IMR-90 (cell line): ENCODE measurements around the gene ARL5C. TPM values are rescaled to one million over a fixed set of nuclear protein-coding genes. Genes with fewer than 3 reads are reported as not detected.

ENCODE experiments used
- ATAC-seq: fragments of 200-7000 bp; cut with Tn5 transposase; 2 replicates; pipeline ENCODE4 v1.9.1; 2020; ENCODE audit warnings: low read depth, mild to moderate bottlenecking, moderate library complexity
- BruUV-seq: library from RNA; stranded (reverse); fragments of 400-500 nt; replicated peaks from 2 replicates; lab custom pipeline; 2021; lab: Mats Ljungman, UMichigan
- CTCF ChIA-PET: fragments of 300-600 bp; formaldehyde crosslinking; extraction: SDS; loops from one replicate; lab custom pipeline; 2021; ENCODE audit warnings: antibody characterized with exemption; lab: Yijun Ruan, JAX
- POLR2A ChIA-PET: fragments of 300-600 bp; sonication (Branson Sonifier 250); formaldehyde crosslinking; loops from one replicate; lab custom pipeline; 2022; ENCODE audit warnings: antibody characterized with exemption; ENCODE audit not compliant: unreplicated experiment; lab: Charles Lee
- DNase-seq: peaks from one replicate; pipeline ENCODE4 v3.0.0; 2013
- H2AFZ ChIP-seq: replicated peaks from 2 replicates; pipeline ENCODE3; 2013; ENCODE audit warnings: low read length, mild to moderate bottlenecking; ENCODE audit not compliant: poor library complexity
- H2AK5ac ChIP-seq: 2 replicates; pipeline ENCODE4 v1.6.1; 2013; ENCODE audit warnings: low read depth, low read length, inconsistent platforms
- H2AK9ac ChIP-seq: replicated peaks from 2 replicates; pipeline ENCODE3; 2013; ENCODE audit warnings: mild to moderate bottlenecking, low read depth, low read length, moderate library complexity; ENCODE audit not compliant: poor library complexity
- H2BK120ac ChIP-seq: 2 replicates; pipeline ENCODE4 v1.6.1; 2013; ENCODE audit warnings: low read depth, low read length, inconsistent platforms
- H2BK15ac ChIP-seq: 3 replicates; pipeline ENCODE4 v1.6.1; 2013; ENCODE audit warnings: low read depth, low read length, inconsistent platforms
- H2BK20ac ChIP-seq: 2 replicates; pipeline ENCODE4 v1.6.1; 2013; ENCODE audit warnings: low read depth, mild to moderate bottlenecking, inconsistent platforms, low read length, moderate library complexity
- H2BK5ac ChIP-seq: 2 replicates; pipeline ENCODE4 v1.6.1; 2013; ENCODE audit warnings: mild to moderate bottlenecking, low read depth, low read length, inconsistent platforms; ENCODE audit not compliant: poor library complexity, severe bottlenecking
- H3K14ac ChIP-seq: replicated peaks from 2 replicates; pipeline ENCODE4 v1.6.1; 2013; ENCODE audit warnings: low read depth, low read length, inconsistent platforms
- H3K18ac ChIP-seq: 2 replicates; pipeline ENCODE4 v1.6.1; 2013; ENCODE audit warnings: low read depth, low read length, control low read depth
- H3K23ac ChIP-seq: 2 replicates; pipeline ENCODE4 v1.6.1; 2013; ENCODE audit warnings: low read depth, low read length, inconsistent platforms
- H3K27ac ChIP-seq: 2 replicates; pipeline ENCODE4 v1.5.1; 2013; ENCODE audit warnings: mild to moderate bottlenecking, control low read depth, low read length; ENCODE audit not compliant: insufficient read depth
- H3K27me3 ChIP-seq: 2 replicates; pipeline ENCODE4 v1.6.1; 2013; ENCODE audit warnings: low read length; ENCODE audit not compliant: control insufficient read depth, insufficient read depth
- H3K36me3 ChIP-seq: 2 replicates; pipeline ENCODE4 v1.6.1; 2013; ENCODE audit warnings: low read length, mixed read lengths; ENCODE audit not compliant: control insufficient read depth, insufficient read depth
- H3K4ac ChIP-seq: 2 replicates; pipeline ENCODE4 v1.6.1; 2013; ENCODE audit warnings: low read depth, low read length, inconsistent platforms
- H3K4me1 ChIP-seq: 2 replicates; pipeline ENCODE4 v1.6.1; 2013; ENCODE audit warnings: low read length, mixed read lengths; ENCODE audit not compliant: control insufficient read depth, insufficient read depth
- H3K4me2 ChIP-seq: 2 replicates; pipeline ENCODE4 v1.6.1; 2013; ENCODE audit warnings: low read depth, mild to moderate bottlenecking, control low read depth, low read length, moderate library complexity
- H3K4me3 ChIP-seq: 2 replicates; pipeline ENCODE4 v1.5.1; 2013; ENCODE audit warnings: low read depth, mild to moderate bottlenecking, control low read depth, low read length, moderate library complexity; ENCODE audit not compliant: insufficient read depth
- H3K56ac ChIP-seq: 2 replicates; pipeline ENCODE4 v1.6.1; 2013; ENCODE audit warnings: low read length, inconsistent platforms; ENCODE audit not compliant: insufficient read depth; ENCODE audit errors: extremely low read depth
- H3K79me1 ChIP-seq, 2 experiments: 2 replicates each; pipeline ENCODE4 v1.6.1; 2013; ENCODE audit warnings: low read length in 2 of 2, inconsistent platforms in 1 of 2, low read depth in 1 of 2
- H3K9ac ChIP-seq: 2 replicates; pipeline ENCODE4 v1.6.1; 2013; ENCODE audit warnings: low read depth, low read length, control low read depth
- H3K9me1 ChIP-seq: 2 replicates; pipeline ENCODE4 v1.6.1; 2013; ENCODE audit warnings: low read length, inconsistent platforms; ENCODE audit not compliant: insufficient read depth
- H3K9me3 ChIP-seq: 2 replicates; pipeline ENCODE4 v1.6.1; 2013; ENCODE audit warnings: low read length; ENCODE audit not compliant: control insufficient read depth, insufficient read depth
- H4K20me1 ChIP-seq: 2 replicates; pipeline ENCODE4 v1.6.1; 2013; ENCODE audit warnings: low read length, inconsistent platforms; ENCODE audit not compliant: insufficient read depth
- H4K5ac ChIP-seq: 2 replicates; pipeline ENCODE4 v1.6.1; 2013; ENCODE audit warnings: mild to moderate bottlenecking, low read depth, low read length, control low read depth
- H4K8ac ChIP-seq, 2 experiments: 2 replicates each; pipeline ENCODE4 v1.6.1; 2013; ENCODE audit warnings: low read depth in 2 of 2, low read length in 2 of 2, control low read depth in 1 of 2, inconsistent platforms in 1 of 2
- H4K91ac ChIP-seq: 2 replicates; pipeline ENCODE4 v1.6.1; 2013; ENCODE audit warnings: low read depth, low read length, inconsistent platforms; ENCODE audit not compliant: insufficient read depth
- BHLHE40 ChIP-seq: fragments of 150-350 bp; IDR thresholded peaks from 2 replicates; pipeline ENCODE4 v1.6.1; 2016; ENCODE audit warnings: mild to moderate bottlenecking, low read depth, low read length
- CEBPB ChIP-seq: IDR thresholded peaks from 2 replicates; pipeline ENCODE4 v1.6.1; 2012; ENCODE audit warnings: low read depth, low read length, improper control_type of control experiment
- CHD1 ChIP-seq: IDR thresholded peaks from 2 replicates; pipeline ENCODE4 v1.6.1; 2012; ENCODE audit warnings: low read depth, low read length, improper control_type of control experiment
- FOS ChIP-seq: fragments of 150-350 bp; IDR thresholded peaks from 2 replicates; pipeline ENCODE4 v1.6.1; 2016; ENCODE audit warnings: low read depth, low read length
- MAFK ChIP-seq: IDR thresholded peaks from 2 replicates; pipeline ENCODE4 v1.6.1; 2012; ENCODE audit warnings: low read depth, low read length, improper control_type of control experiment
- MAZ ChIP-seq: IDR thresholded peaks from 2 replicates; pipeline ENCODE4 v1.6.1; 2012; ENCODE audit warnings: low read depth, mild to moderate bottlenecking, low read length, improper control_type of control experiment, moderate library complexity, borderline replicate concordance
- MXI1 ChIP-seq: IDR thresholded peaks from 2 replicates; pipeline ENCODE4 v1.6.1; 2012; ENCODE audit warnings: low read depth, mild to moderate bottlenecking, low read length, moderate library complexity, borderline replicate concordance
- NFE2L2 ChIP-seq: fragments of 150-350 bp; IDR thresholded peaks from 2 replicates; pipeline ENCODE4 v1.6.1; 2016; ENCODE audit warnings: low read depth, mild to moderate bottlenecking, low read length
- RAD21 ChIP-seq: IDR thresholded peaks from 2 replicates; pipeline ENCODE4 v1.6.1; 2012; ENCODE audit warnings: low read length, improper control_type of control experiment
- RCOR1 ChIP-seq: IDR thresholded peaks from 2 replicates; pipeline ENCODE4 v1.6.1; 2012; ENCODE audit warnings: mild to moderate bottlenecking, low read length, improper control_type of control experiment; ENCODE audit not compliant: insufficient replicate concordance
- RFX5 ChIP-seq: IDR thresholded peaks from 2 replicates; pipeline ENCODE4 v1.8.0; 2012; ENCODE audit warnings: low read depth, mild to moderate bottlenecking, low read length, moderate library complexity
- WGBS, 2 experiments: methylation state at CpG; one replicate each; pipeline versions ENCODE4 v1.1.5 to v1.1.7; 2013; ENCODE audit warnings: missing lambda C conversion rate in 2 of 2; ENCODE audit not compliant: insufficient read length in 1 of 2; ENCODE audit errors: extremely low coverage in 2 of 2; 5-methylcytosine and 5-hydroxymethylcytosine counted together
- dilution Hi-C: fragments of 300-500 bp; cut with HindIII; formaldehyde crosslinking; loops from one replicate; pipeline ENCODE4 v1.14.3; 2018; ENCODE audit warnings: low sequenced_read_pairs; ENCODE audit not compliant: unreplicated experiment
- in situ Hi-C: fragments of 300-500 bp; cut with MboI; formaldehyde crosslinking; loops from 3 replicates; pipeline ENCODE4 v1.14.3; 2019; ENCODE audit warnings: low sequenced_read_pairs, inconsistent platforms, mixed read lengths
- intact Hi-C: fragments of 100-400 bp; cut with micrococcal nuclease; formaldehyde crosslinking; loops from 2 replicates; pipeline ENCODE4 v1.10.0; 2022
- polyA plus RNA-seq, 3 experiments: library from polyadenylated mRNA; depleted of rRNA; stranded (reverse); fragments of >200 nt; gene quantifications; 2 replicates each; pipeline ENCODE4 v1.2.3, GENCODE V29; 2012; ENCODE audit warnings: low replicate concordance in 1 of 3
- total RNA-seq: library from RNA; depleted of rRNA; stranded (reverse); fragments of >200 nt; gene quantifications from 2 replicates; pipeline ENCODE4 v1.2.3, GENCODE V29; 2012
- TF ChIP-seq, protein P1 (sequence below): fragments of 150-350 bp; IDR thresholded peaks from 2 replicates; pipeline ENCODE4 v1.6.1; 2017; ENCODE audit warnings: mild to moderate bottlenecking, antibody characterized with exemption, low read length, low read depth
- TF ChIP-seq, protein P2 (sequence below): fragments of 150-350 bp; IDR thresholded peaks from 2 replicates; pipeline ENCODE4 v1.6.1; 2016; ENCODE audit warnings: low read depth, mild to moderate bottlenecking, low read length, moderate library complexity, borderline replicate concordance

Gene ARL5C
- total and polyA plus RNA-seq, 2 of the 4 experiments (the other 2 are of a cell fraction): not detected

DNA sequence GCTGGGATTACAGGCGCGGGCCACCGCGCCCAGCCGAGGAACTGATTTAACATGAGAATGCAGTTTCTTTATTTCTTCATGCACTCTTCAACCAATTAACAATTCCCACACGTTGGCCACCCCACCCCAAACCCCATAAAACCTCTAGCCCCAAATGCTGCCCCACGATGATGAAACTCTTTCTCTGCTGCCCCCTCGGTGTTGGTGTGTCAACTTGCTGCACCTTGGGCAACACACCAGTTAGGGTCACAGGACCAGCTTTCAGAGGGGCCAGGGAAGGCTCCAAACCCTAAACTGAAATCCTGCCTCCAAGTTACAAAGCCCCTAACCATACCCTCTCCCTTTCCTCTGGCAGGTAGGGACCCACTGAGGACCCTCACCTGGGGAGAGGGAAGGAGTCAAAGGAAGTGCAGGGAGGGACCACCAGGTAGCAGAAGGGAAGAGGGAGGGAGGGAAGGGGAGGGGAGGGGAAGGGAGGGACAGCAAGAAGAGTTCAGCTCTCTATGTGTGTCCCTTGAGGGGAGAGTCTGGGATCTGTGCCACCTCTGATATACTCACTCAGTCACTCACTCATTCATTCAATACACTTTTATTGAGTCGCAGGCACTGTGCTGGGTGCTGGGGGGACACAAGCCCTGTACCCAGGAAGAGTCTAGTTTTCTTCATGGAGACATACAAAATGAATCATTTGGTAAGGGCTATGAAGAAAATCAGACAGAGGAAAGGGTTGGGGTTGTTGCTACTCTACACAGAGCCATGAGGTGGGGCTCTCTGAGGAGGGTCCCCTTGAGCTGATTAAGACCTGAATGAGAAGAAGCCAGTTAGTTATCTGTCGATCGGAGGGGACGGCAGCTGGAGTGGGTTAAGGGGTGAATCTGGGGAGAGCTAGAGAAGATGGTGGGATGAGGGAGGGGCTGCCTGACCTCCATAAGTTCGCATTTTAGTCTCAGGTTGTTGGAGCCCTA lies 18.5 kb downstream of the ARL5C start:
- Histone ChIP-seq H3K9ac (no peak overlapping the region), H3K9me3 (no peaks in the 10 kb centered on the region), H3K27me3 (peaks cover 20% of the 10 kb centered on the region), H3K4me1 (peaks cover 4% of the 10 kb centered on the region; the same call in 1 of the 2 replicates), H3K23ac (no peak overlapping the region), H2BK5ac (no peak overlapping the region), H4K5ac (no peak overlapping the region), H4K8ac (no peak overlapping the region), H2BK120ac (no peak overlapping the region), H3K4me3 (no peak overlapping the region), H2AK9ac (no peak overlapping the region), H4K20me1 (no peaks in the 10 kb centered on the region), H3K27ac (no peak overlapping the region), H3K14ac (no peak overlapping the region), H3K4me2 (no peak overlapping the region), H3K79me1 (no peaks in the 10 kb centered on the region), H4K91ac (no peak overlapping the region), H2AFZ (no peak overlapping the region), H2BK15ac (no peak overlapping the region), H3K56ac (no peak overlapping the region), H3K4ac (no peak overlapping the region), H3K36me3 (no peaks in the 10 kb centered on the region), H3K9me1 (peaks cover 6% of the 10 kb centered on the region; the same call in 1 of the 2 replicates), H2BK20ac (no peak overlapping the region), H2AK5ac (no peak overlapping the region), H3K18ac (no peak overlapping the region)
- ChIA-PET CTCF (interaction anchor here (0.7 kb wide), 1 partner anchor 164 kb away, joined by 3 read pairs; no protein-coding TSS in a partner anchor), POLR2A (no interaction called here)
- in situ Hi-C loops (loop anchor here (5.0 kb wide), 1 partner anchor 75 kb away; no protein-coding TSS in a partner anchor), dilution Hi-C loops (no loop called here), intact Hi-C loops (no loop called here)
- DNase-seq (no peak), ATAC-seq (no peak)
- no TSS peak for BruUV-seq
- WGBS, 2 experiments: 44% methylated on average over 6 of the region's 13 CpGs; no CpG with 5 or more reads in 1 of the 2 experiments
- no peak for TF ChIP-seq MAZ
- no peak for TF ChIP-seq RFX5
- TF ChIP-seq NFE2L2: no peak
- no peak for TF ChIP-seq RCOR1
- no peak for TF ChIP-seq MAFK
- no peak for TF ChIP-seq BHLHE40
- TF ChIP-seq, protein P1, sequence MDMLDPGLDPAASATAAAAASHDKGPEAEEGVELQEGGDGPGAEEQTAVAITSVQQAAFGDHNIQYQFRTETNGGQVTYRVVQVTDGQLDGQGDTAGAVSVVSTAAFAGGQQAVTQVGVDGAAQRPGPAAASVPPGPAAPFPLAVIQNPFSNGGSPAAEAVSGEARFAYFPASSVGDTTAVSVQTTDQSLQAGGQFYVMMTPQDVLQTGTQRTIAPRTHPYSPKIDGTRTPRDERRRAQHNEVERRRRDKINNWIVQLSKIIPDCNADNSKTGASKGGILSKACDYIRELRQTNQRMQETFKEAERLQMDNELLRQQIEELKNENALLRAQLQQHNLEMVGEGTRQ: no peak
- TF ChIP-seq CEBPB: no peak
- no peak for TF ChIP-seq CHD1
- no peak for TF ChIP-seq FOS
- TF ChIP-seq MXI1: no peak
- TF ChIP-seq, protein P2, sequence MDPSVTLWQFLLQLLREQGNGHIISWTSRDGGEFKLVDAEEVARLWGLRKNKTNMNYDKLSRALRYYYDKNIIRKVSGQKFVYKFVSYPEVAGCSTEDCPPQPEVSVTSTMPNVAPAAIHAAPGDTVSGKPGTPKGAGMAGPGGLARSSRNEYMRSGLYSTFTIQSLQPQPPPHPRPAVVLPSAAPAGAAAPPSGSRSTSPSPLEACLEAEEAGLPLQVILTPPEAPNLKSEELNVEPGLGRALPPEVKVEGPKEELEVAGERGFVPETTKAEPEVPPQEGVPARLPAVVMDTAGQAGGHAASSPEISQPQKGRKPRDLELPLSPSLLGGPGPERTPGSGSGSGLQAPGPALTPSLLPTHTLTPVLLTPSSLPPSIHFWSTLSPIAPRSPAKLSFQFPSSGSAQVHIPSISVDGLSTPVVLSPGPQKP: no peak
- TF ChIP-seq RAD21: no peak
